ENCODE data around the gene PRAMEF12. TPM values are rescaled to one million over a fixed set of nuclear protein-coding genes. Genes with fewer than 3 reads are reported as not detected.
"Not testable (repeated sequence)": the region's sequence is repeated elsewhere in the genome, so short reads cannot be mapped to it uniquely, and the experiment has no call there.

Gene PRAMEF12
- total RNA-seq = not detected

GRCh38 chr1:12773438-12773837, at the start of gene PRAMEF12:
Gene PRAMEF12, plus strand, starts transcription at chr1:12773738. Its CDS starts 1,130 bp downstream, at chr1:12774868.
- no peak within 1 kb of the TSS for H3K4me3 Mint-ChIP-seq
- ATAC-seq (no peak), DNase-seq (no peak)
- H3K9me3 Mint-ChIP-seq = no peaks in the 10 kb centered on the region
- H3K27me3 Mint-ChIP-seq (ENCODE audit: low read depth) = peaks cover 34% of the 10 kb centered on the region
- no peaks in the 10 kb centered on the region for H3K36me3 Mint-ChIP-seq (ENCODE audit: insufficient read depth)
- no peaks in the 10 kb centered on the region for H3K4me1 Mint-ChIP-seq (ENCODE audit: low read depth)

GRCh38 chr1:12728391-12728790, 45.1 kb upstream of the PRAMEF12 start:
- peaks cover 27% of the 10 kb centered on the region for H3K9me3 Mint-ChIP-seq

DNA sequence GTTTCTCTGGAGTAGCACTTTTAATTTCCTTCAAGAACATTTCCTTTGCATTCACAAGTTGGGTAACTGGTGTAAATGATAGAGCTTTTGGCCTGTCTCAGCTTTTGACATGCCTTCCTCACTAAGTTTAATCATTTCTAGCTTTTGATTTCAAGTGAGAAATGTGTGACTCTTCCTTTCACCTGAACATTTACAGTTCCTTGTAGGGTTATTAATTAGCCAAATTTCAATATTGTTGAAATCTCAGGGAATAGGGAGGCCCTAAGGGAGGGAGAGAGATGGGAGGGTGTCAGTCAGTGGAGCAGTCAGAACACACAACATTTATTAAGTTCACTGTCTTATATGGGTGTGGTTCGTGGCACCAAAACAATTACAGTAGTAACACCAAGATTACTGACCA, 43.4 kb upstream of the PRAMEF12 start:
- H3K36me3 Mint-ChIP-seq (ENCODE audit: insufficient read depth) = no peaks in the 10 kb centered on the region
- DNase-seq (no peak), ATAC-seq (no peak)
- H3K27me3 Mint-ChIP-seq (ENCODE audit: low read depth) = peaks cover 46% of the 10 kb centered on the region
- H3K4me1 Mint-ChIP-seq (ENCODE audit: low read depth) = no peaks in the 10 kb centered on the region
- no peak overlapping the region for H3K4me3 Mint-ChIP-seq
- H3K9me3 Mint-ChIP-seq = peaks cover 27% of the 10 kb centered on the region

More at GRCh38 chr1:12728391-12728790, 45.1 kb upstream of the PRAMEF12 start:
- DNase-seq = no peak
- no peak for ATAC-seq
- Mint-ChIP-seq H3K27me3 (ENCODE audit: low read depth) (peaks cover 34% of the 10 kb centered on the region), H3K4me1 (ENCODE audit: low read depth) (no peaks in the 10 kb centered on the region), H3K4me3 (no peak overlapping the region), H3K36me3 (ENCODE audit: insufficient read depth) (no peaks in the 10 kb centered on the region)

DNA sequence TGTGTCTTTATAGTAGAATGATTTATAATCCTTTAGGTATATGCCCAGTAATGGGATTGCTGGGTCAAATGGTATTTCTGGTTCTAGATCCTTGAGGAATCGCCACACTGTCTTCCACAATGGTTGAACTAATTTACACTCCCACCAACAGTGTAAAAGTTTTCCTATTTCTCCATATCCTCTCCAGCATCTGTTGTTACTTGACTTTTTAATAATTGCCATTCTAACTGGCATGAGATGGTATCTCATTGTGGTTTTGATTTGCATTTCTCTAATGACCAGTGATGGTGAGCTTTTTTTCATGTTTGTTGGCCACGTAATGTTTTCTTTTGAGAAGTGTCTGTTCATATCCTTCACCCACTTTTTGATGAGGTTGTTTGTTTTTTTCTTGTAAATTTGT, 42.5 kb upstream of the PRAMEF12 start:
- Mint-ChIP-seq H3K27me3 (ENCODE audit: low read depth) (peaks cover 53% of the 10 kb centered on the region), H3K9me3 (peaks cover 31% of the 10 kb centered on the region)
- not testable (repeated sequence) for H3K36me3 Mint-ChIP-seq (ENCODE audit: insufficient read depth); H3K4me1 Mint-ChIP-seq (ENCODE audit: low read depth); DNase-seq; ATAC-seq; H3K4me3 Mint-ChIP-seq

DNA sequence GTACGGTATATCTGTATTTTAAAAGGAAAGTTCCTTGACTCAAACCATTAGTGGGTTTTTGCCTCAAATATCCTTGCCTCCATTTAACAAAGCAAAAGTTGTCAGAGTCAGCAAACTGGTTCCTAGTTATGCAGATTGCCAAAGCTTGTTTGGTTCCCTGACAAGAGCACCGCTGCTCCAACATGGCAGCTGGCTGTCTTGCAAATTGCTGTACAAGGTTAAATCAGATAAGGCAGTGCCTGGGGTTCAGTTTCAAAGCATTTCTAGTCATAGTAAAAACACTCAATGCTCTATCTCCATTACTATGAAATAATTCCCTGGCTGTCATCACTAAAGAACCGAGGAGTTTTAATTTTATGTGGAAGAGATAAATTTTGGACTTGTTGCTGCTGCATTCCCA, 38.9 kb upstream of the PRAMEF12 start:
- peaks cover 72% of the 10 kb centered on the region for H3K27me3 Mint-ChIP-seq (ENCODE audit: low read depth)
- no peaks in the 10 kb centered on the region for H3K36me3 Mint-ChIP-seq (ENCODE audit: insufficient read depth)
- peaks cover 35% of the 10 kb centered on the region for H3K9me3 Mint-ChIP-seq
- ATAC-seq = no peak
- no peaks in the 10 kb centered on the region for H3K4me1 Mint-ChIP-seq (ENCODE audit: low read depth)
- no peak overlapping the region for H3K4me3 Mint-ChIP-seq
- DNase-seq = no peak

DNA sequence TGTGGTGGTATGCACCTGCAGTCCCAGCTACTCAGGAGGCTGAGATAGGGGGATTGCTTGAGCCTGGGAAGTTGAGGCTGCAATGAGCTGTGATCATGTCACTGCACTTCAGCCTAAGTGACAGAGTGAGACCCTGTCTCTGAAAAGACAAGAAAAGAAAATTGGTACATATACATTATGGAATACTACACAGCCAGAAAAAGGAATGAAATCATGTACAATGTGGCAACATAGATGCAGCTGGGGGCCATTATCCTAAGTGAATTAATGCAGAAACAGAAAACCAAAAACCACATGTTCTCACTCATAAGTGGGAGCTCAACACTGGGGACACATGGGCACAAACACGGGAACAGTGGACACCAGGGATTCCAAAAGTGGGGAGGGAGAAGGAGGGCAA, 34.6 kb upstream of the PRAMEF12 start:
- Mint-ChIP-seq H3K4me3 (no peak overlapping the region), H3K27me3 (ENCODE audit: low read depth) (peaks cover 60% of the 10 kb centered on the region), H3K4me1 (ENCODE audit: low read depth) (no peaks in the 10 kb centered on the region), H3K36me3 (ENCODE audit: insufficient read depth) (no peaks in the 10 kb centered on the region), H3K9me3 (peaks cover 18% of the 10 kb centered on the region)
- no peak for DNase-seq
- ATAC-seq = no peak

GRCh38 chr1:12739613-12740012, 33.9 kb upstream of the PRAMEF12 start:
- H3K9me3 Mint-ChIP-seq = peaks cover 18% of the 10 kb centered on the region
- peaks cover 59% of the 10 kb centered on the region for H3K27me3 Mint-ChIP-seq (ENCODE audit: low read depth)
- H3K36me3 Mint-ChIP-seq (ENCODE audit: insufficient read depth) = no peaks in the 10 kb centered on the region
- no peak for ATAC-seq
- no peak overlapping the region for H3K4me3 Mint-ChIP-seq
- no peaks in the 10 kb centered on the region for H3K4me1 Mint-ChIP-seq (ENCODE audit: low read depth)
- DNase-seq = no peak

GRCh38 chr1:12741946-12742345, 31.6 kb upstream of the PRAMEF12 start:
- no peaks in the 10 kb centered on the region for H3K36me3 Mint-ChIP-seq (ENCODE audit: insufficient read depth)
- peaks cover 4% of the 10 kb centered on the region for H3K9me3 Mint-ChIP-seq
- no peak for DNase-seq
- peaks cover 51% of the 10 kb centered on the region for H3K27me3 Mint-ChIP-seq (ENCODE audit: low read depth)
- ATAC-seq = no peak
- H3K4me1 Mint-ChIP-seq (ENCODE audit: low read depth) = no peaks in the 10 kb centered on the region
- H3K4me3 Mint-ChIP-seq = no peak overlapping the region

DNA sequence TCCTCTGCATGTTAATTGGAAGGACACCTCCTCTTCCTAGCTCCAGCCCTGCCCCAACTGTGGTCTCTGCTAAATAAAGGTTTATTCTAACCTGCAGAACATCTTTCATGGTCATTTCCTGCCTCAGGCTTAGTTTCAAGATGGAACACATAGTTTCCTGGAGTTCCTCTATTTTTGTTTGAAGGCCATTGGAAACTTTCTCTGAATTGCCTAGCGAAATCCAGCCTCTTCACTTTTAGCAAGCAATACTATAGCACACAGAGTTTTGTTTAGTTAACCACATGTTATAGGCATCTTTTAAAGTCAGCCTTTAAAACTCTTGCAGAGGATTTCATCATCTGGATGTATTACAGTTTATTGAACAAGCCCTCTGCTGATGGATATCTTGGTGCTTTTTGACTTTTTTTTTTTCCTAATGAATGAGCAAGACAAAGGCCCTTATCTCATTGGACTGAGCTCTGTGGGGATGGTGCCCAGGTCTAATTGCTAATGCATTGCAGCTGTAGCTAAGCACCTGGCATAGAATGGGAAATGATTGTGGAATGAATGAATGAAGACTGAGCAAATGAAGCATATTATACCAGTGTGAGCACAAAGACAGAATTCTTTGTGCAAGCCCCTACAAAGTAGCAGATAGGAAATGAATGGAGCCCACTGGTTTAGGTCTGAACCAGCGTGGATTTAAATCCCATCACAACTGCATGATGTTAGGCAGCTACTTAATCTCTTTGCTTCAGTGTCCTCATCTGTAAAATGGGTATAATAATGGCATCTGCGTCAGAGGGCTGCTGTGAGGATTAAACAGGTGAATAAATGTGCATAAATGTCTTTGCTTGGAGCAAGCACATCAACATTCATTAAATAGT, 28.2 kb upstream of the PRAMEF12 start:
- peaks cover 48% of the 10 kb centered on the region for H3K27me3 Mint-ChIP-seq (ENCODE audit: low read depth)
- H3K9me3 Mint-ChIP-seq = peaks cover 26% of the 10 kb centered on the region
- ATAC-seq = no peak
- DNase-seq = no peak
- peaks cover 2% of the 10 kb centered on the region for H3K36me3 Mint-ChIP-seq (ENCODE audit: insufficient read depth)
- H3K4me1 Mint-ChIP-seq (ENCODE audit: low read depth) = no peaks in the 10 kb centered on the region
- H3K4me3 Mint-ChIP-seq = no peak overlapping the region

DNA sequence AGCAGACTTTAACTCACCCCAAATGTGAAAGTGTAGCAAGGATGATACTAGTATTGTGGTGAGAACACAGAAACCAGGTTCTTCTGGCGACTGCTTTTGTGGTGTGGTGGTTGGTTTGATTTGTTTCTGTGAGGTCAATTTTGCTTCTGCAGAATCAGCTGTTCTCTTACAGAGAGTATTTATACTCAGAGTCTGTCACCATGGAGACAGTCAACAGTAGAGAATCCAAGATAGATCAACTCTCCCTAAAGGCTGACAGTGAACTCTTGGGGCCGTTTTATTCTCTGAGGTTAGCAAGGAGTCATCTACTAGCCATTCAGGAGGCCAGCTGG, 27.6 kb upstream of the PRAMEF12 start, which contains the start of gene CFAP107:
Gene CFAP107 (plus strand): TSS at position 209 of the 332 bp plus-strand sequence. CDS start 231 bp downstream, outside the sequence.
- no peak within 1 kb of the TSS for H3K4me3 Mint-ChIP-seq
- H3K27me3 Mint-ChIP-seq (ENCODE audit: low read depth) = peaks cover 53% of the 10 kb centered on the region
- ATAC-seq (no peak), DNase-seq (no peak)
- peaks cover 2% of the 10 kb centered on the region for H3K36me3 Mint-ChIP-seq (ENCODE audit: insufficient read depth)
- H3K9me3 Mint-ChIP-seq = peaks cover 28% of the 10 kb centered on the region
- no peaks in the 10 kb centered on the region for H3K4me1 Mint-ChIP-seq (ENCODE audit: low read depth)

DNA sequence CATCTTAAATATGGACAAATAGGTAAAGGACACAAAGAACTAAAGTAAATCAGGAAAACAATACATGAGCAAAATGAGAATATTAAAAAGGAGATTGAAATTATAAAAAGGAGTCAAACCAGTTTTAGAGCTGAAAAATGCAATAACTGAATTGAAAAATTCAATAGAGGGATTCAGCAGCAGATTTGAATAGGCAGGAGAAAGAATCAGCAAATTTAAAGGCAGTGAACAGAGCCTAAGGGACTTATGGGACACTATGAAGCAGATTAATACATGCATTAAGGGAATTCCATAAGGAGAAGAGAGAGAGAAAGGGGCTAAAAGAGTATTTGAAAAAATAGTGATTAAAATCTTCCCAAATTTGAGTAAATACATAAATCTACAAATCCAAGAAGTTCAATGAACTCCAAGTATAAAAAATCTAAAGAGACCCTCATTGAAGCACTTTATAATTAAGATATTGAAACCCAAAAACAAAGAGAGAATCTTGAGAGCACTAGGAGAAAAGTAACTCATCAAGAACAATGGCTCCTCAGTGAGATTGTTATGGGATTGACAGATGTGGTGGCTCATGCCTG, 24.7 kb upstream of the PRAMEF12 start:
- ATAC-seq = no peak
- Mint-ChIP-seq H3K27me3 (ENCODE audit: low read depth) (peaks cover 45% of the 10 kb centered on the region), H3K36me3 (ENCODE audit: insufficient read depth) (peaks cover 2% of the 10 kb centered on the region)

DNA sequence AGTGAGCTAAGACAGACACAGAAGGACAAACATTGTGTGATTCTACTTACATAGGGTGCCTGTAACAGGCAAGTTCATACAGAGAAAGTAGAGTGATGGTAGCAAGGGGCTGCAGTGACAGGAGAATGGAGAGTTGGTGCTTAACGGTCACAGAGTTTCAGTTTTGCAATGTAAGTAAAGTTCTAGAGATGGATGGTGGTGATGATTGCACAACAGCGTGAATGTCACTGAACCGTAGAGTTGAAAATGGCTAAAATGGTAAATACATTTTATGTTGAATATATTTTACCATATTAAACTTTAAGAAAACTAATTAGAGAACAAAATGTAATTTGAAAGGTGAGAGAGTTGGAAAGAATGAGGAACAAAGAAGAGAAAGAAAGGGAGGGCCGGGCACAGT, 18.8 kb upstream of the PRAMEF12 start:
- Mint-ChIP-seq H3K4me3 (no peak overlapping the region), H3K36me3 (ENCODE audit: insufficient read depth) (no peaks in the 10 kb centered on the region), H3K9me3 (peaks cover 9% of the 10 kb centered on the region), H3K27me3 (ENCODE audit: low read depth) (peaks cover 26% of the 10 kb centered on the region), H3K4me1 (ENCODE audit: low read depth) (no peaks in the 10 kb centered on the region)
- ATAC-seq (no peak), DNase-seq (no peak)

More for the DNA sequence above, 24.7 kb upstream of the PRAMEF12 start:
- peaks cover 28% of the 10 kb centered on the region for H3K9me3 Mint-ChIP-seq
- no peak for DNase-seq
- no peak overlapping the region for H3K4me3 Mint-ChIP-seq
- H3K4me1 Mint-ChIP-seq (ENCODE audit: low read depth) = no peaks in the 10 kb centered on the region

- peaks cover 22% of the 10 kb centered on the region for H3K27me3 Mint-ChIP-seq (ENCODE audit: low read depth)
- H3K4me3 Mint-ChIP-seq = no peak overlapping the region
- no peaks in the 10 kb centered on the region for H3K9me3 Mint-ChIP-seq
- ATAC-seq = no peak
- no peaks in the 10 kb centered on the region for H3K36me3 Mint-ChIP-seq (ENCODE audit: insufficient read depth)
- DNase-seq = no peak
- H3K4me1 Mint-ChIP-seq (ENCODE audit: low read depth) = no peaks in the 10 kb centered on the region
Measured at GRCh38 chr1:12756273-12756672, 17.3 kb upstream of the PRAMEF12 start.

GRCh38 chr1:12756768-12757413, 16.6 kb upstream of the PRAMEF12 start:
- H3K9me3 Mint-ChIP-seq = no peaks in the 10 kb centered on the region
- peaks cover 22% of the 10 kb centered on the region for H3K27me3 Mint-ChIP-seq (ENCODE audit: low read depth)
- DNase-seq (no peak), ATAC-seq (no peak)
- no peaks in the 10 kb centered on the region for H3K4me1 Mint-ChIP-seq (ENCODE audit: low read depth)
- H3K4me3 Mint-ChIP-seq = no peak overlapping the region
- H3K36me3 Mint-ChIP-seq (ENCODE audit: insufficient read depth) = no peaks in the 10 kb centered on the region

All from activated T-cell treated with anti-CD3 and anti-CD28 coated beads, Interleukin-2, amount 50 U/mL, for 4 hours (primary cell).